ENCODE data around the gene RNF187.

GRCh38 chr1:228437424-228437962 lies 49.7 kb upstream of the RNF187 start:
- TF ChIP-seq EZH2 (IDR thresholded peaks at IDR 0.05; ENCODE audit: insufficient read depth, poor library complexity, severe bottlenecking) (no peak), EZH2phosphoT487 (IDR thresholded peaks at IDR 0.05; ENCODE audit: insufficient read depth, low read depth) (no peak)
